ENCODE data around the gene MLPH. TPM values are rescaled to one million over a fixed set of nuclear protein-coding genes. Genes with fewer than 3 reads are reported as not detected.

The MLPH gene
- total RNA-seq, 6 experiments from 2014 or later: 20.8 to 52.8 (median 35.1) TPM

- WGBS (ENCODE audit: insufficient coverage, low coverage, low lambda C conversion rate, missing lambda C conversion rate): 91% methylated on average over 11 of the region's 27 CpGs
- Histone ChIP-seq H3K9me3 (no peaks in the 10 kb centered on the region), H3K36me3 (peaks cover 0 to 41% (median 11%) of the 10 kb centered on the region in 4 donors), H3K27me3 (no peaks in the 10 kb centered on the region), H3K27ac (no peak overlapping the region), H3K4me3 (no peak overlapping the region), H3K4me1 (peaks cover 0 to 20% (median 6%) of the 10 kb centered on the region in 4 donors)
- peak in 2 of 3 donors; percentile 18 to 52 for DNase-seq
- intact Hi-C loops (cut with DNase I): no loop called here
- no peak for ATAC-seq
- TF ChIP-seq CTCF (IDR thresholded peaks at IDR 0.05) (no peak), POLR2A (IDR thresholded peaks at IDR 0.05) (no peak)
Observed at GRCh38 chr2:237575869-237576862, 89.1 kb downstream of the MLPH start.

GRCh38 chr2:237576974-237577373 lies 89.9 kb downstream of the MLPH start:
- intact Hi-C loops (cut with DNase I): no loop called here
- DNase-seq: peak in 2 of 3 donors; percentile 8 to 22
- Histone ChIP-seq H3K4me3 (no peak overlapping the region), H3K9me3 (no peaks in the 10 kb centered on the region), H3K27me3 (no peaks in the 10 kb centered on the region), H3K4me1 (peaks cover 0 to 28% (median 8%) of the 10 kb centered on the region in 4 donors), H3K27ac (no peak overlapping the region), H3K36me3 (peaks cover 0 to 45% (median 11%) of the 10 kb centered on the region in 4 donors)
- 92% methylated on average over 6 of the region's 9 CpGs for WGBS (ENCODE audit: insufficient coverage, low coverage, low lambda C conversion rate, missing lambda C conversion rate)
- no peak for ATAC-seq
- TF ChIP-seq CTCF (IDR thresholded peaks at IDR 0.05) (no peak), POLR2A (IDR thresholded peaks at IDR 0.05) (no peak)

GRCh38 chr2:237577458-237577857 lies 90.4 kb downstream of the MLPH start:
- Histone ChIP-seq H3K4me3 (no peak overlapping the region), H3K9me3 (no peaks in the 10 kb centered on the region), H3K4me1 (peaks cover 0 to 28% (median 10%) of the 10 kb centered on the region in 4 donors), H3K27ac (no peak overlapping the region), H3K27me3 (no peaks in the 10 kb centered on the region), H3K36me3 (peaks cover 0 to 45% (median 11%) of the 10 kb centered on the region in 4 donors)
- TF ChIP-seq CTCF (IDR thresholded peaks at IDR 0.05) (no peak), POLR2A (IDR thresholded peaks at IDR 0.05) (no peak)
- intact Hi-C loops (cut with DNase I): no loop called here
- ATAC-seq (no peak), DNase-seq (peak in 2 of 3 donors; percentile 13 to 25)
- 80% methylated on average over 3 of the region's 10 CpGs for WGBS (ENCODE audit: insufficient coverage, low coverage, low lambda C conversion rate, missing lambda C conversion rate)

- 93% methylated on average over 14 of the region's 26 CpGs for WGBS (ENCODE audit: insufficient coverage, low coverage, low lambda C conversion rate, missing lambda C conversion rate)
- no peak overlapping the region for H3K27ac ChIP-seq
- DNase-seq (peak in 2 of 3 donors; percentile 13 to 35), ATAC-seq (no peak)
- peaks cover 0 to 45% (median 11%) of the 10 kb centered on the region in 4 donors for H3K36me3 ChIP-seq
- H3K4me3 ChIP-seq: no peak overlapping the region
- no peaks in the 10 kb centered on the region for H3K9me3 ChIP-seq
- intact Hi-C loops (cut with DNase I): no loop called here
- peaks cover 0 to 28% (median 12%) of the 10 kb centered on the region in 4 donors for H3K4me1 ChIP-seq
- no peaks in the 10 kb centered on the region for H3K27me3 ChIP-seq
- TF ChIP-seq CTCF (IDR thresholded peaks at IDR 0.05): no peak
- no peak for TF ChIP-seq POLR2A (IDR thresholded peaks at IDR 0.05)
Observed at GRCh38 chr2:237577956-237578870, 91.2 kb downstream of the MLPH start.
